Right lobe of liver (tissue), 6 donors: ENCODE results near the gene SLC22A16. TPM values are rescaled to one million over a fixed set of nuclear protein-coding genes. Genes with fewer than 3 reads are reported as not detected.

ENCODE experiments used
- ATAC-seq, 4 donors: fragments of 200-7000 bp; cut with Tn5 transposase; one replicate each; pipeline ENCODE4 v1.9.1; 2020; ENCODE audit warnings: mild to moderate bottlenecking in 4 of 4, moderate library complexity in 4 of 4
- DNase-seq, 3 donors: peaks; one replicate each; pipeline ENCODE4 v3.0.0-alpha.2; 2020
- H3K27ac ChIP-seq, 3 donors: fragments of 200-600 bp; one replicate each; pipeline ENCODE4 v1.8.0; 2022
- H3K27me3 ChIP-seq, 2 donors: fragments of 200-600 bp; one replicate each; pipeline ENCODE4 v1.8.0; 2022
- H3K36me3 ChIP-seq, 4 donors: fragments of 200-600 bp; sonication (generic) in 1 of 4; one replicate each; pipeline versions ENCODE4 v1.5.1 to v1.8.0; 2017 to 2022; ENCODE audit warnings: control low read depth in 1 of 4
- H3K4me1 ChIP-seq, 4 donors: fragments of 200-600 bp; sonication (generic) in 1 of 4; one replicate each; pipeline versions ENCODE4 v1.5.1 to v1.8.0; 2017 to 2022; ENCODE audit warnings: control low read depth in 1 of 4
- H3K4me3 ChIP-seq, 3 donors: fragments of 200-600 bp; one replicate each; pipeline ENCODE4 v1.8.0; 2022
- H3K9me3 ChIP-seq, 4 donors: fragments of 200-600 bp; sonication (generic) in 1 of 4; one replicate each; pipeline versions ENCODE4 v1.5.1 to v1.8.0; 2017 to 2022; ENCODE audit warnings: control low read depth in 1 of 4
- POLR2A ChIP-seq: fragments of 450-650 bp; IDR thresholded peaks from one replicate; pipeline ENCODE4 v1.6.1; 2017; ENCODE audit warnings: antibody characterized with exemption, mild to moderate bottlenecking
- WGBS: methylation state at CpG from one replicate; pipeline ENCODE4 v1.1.6; 2018; ENCODE audit warnings: low coverage, low lambda C conversion rate; ENCODE audit not compliant: insufficient coverage; ENCODE audit errors: missing lambda C conversion rate; 5-methylcytosine and 5-hydroxymethylcytosine counted together
- intact Hi-C, 2 donors: fragments of 100-400 bp; cut with DNase I; formaldehyde crosslinking; loops; one replicate each; pipeline versions ENCODE4 v1.11.2 to v1.14.1; 2022
- total RNA-seq, 6 experiments: library from RNA; depleted of rRNA in 2 of 6; stranded (reverse); fragments of >200 nt in 2 of 6; fragmentation: NEBNext Ultra II Directional in 3 of 6; extraction: Animal tissue kit (Norgen Biotek cat#: 25700) in 3 of 6; gene quantifications; one replicate each; pipeline versions ENCODE4 v1.1.0 to v1.2.4, GENCODE V29; 2016 to 2023
- TF ChIP-seq, protein P1 (sequence below), 4 donors: fragments of 200-600 bp in 3 of 4; fragments of 450-650 bp in 1 of 4; IDR thresholded peaks; one replicate each; pipeline versions ENCODE4 v1.5.1 to v1.8.0; 2016 to 2022; ENCODE audit warnings: antibody characterized with exemption in 4 of 4, mild to moderate bottlenecking in 2 of 4
- donor health status: DM: no; HTN: yes; CAD: no.
- donor health status: DM: no; HTN: no; CAD: no.
- donor health status: DM: no; HTN: no; CAD: no.
- donor health status: DM: no; HTN: yes; CAD: no.
- donor health status: DM: no; HTN: yes; CAD: no.

The SLC22A16 gene
- total RNA-seq, 6 experiments from 2014 or later: 0.11 to 0.44 (median 0.31) TPM; not detected in 3

- Histone ChIP-seq H3K4me1 (no peaks in the 10 kb centered on the region), H3K4me3 (no peak overlapping the region), H3K36me3 (no peaks in the 10 kb centered on the region), H3K9me3 (no peaks in the 10 kb centered on the region), H3K27me3 (no peaks in the 10 kb centered on the region), H3K27ac (no peak overlapping the region)
- TF ChIP-seq POLR2A: no peak
- TF ChIP-seq, protein P1, sequence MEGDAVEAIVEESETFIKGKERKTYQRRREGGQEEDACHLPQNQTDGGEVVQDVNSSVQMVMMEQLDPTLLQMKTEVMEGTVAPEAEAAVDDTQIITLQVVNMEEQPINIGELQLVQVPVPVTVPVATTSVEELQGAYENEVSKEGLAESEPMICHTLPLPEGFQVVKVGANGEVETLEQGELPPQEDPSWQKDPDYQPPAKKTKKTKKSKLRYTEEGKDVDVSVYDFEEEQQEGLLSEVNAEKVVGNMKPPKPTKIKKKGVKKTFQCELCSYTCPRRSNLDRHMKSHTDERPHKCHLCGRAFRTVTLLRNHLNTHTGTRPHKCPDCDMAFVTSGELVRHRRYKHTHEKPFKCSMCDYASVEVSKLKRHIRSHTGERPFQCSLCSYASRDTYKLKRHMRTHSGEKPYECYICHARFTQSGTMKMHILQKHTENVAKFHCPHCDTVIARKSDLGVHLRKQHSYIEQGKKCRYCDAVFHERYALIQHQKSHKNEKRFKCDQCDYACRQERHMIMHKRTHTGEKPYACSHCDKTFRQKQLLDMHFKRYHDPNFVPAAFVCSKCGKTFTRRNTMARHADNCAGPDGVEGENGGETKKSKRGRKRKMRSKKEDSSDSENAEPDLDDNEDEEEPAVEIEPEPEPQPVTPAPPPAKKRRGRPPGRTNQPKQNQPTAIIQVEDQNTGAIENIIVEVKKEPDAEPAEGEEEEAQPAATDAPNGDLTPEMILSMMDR (IDR thresholded peaks at IDR 0.05): no peak
- ATAC-seq: no peak
- no peak for DNase-seq
- WGBS: 73% methylated on average over 4 of the region's 4 CpGs
- intact Hi-C loops: no loop called here
These were observed 26.9 kb downstream of the SLC22A16 start for GRCh38 chr6:110449541-110449895.

DNA sequence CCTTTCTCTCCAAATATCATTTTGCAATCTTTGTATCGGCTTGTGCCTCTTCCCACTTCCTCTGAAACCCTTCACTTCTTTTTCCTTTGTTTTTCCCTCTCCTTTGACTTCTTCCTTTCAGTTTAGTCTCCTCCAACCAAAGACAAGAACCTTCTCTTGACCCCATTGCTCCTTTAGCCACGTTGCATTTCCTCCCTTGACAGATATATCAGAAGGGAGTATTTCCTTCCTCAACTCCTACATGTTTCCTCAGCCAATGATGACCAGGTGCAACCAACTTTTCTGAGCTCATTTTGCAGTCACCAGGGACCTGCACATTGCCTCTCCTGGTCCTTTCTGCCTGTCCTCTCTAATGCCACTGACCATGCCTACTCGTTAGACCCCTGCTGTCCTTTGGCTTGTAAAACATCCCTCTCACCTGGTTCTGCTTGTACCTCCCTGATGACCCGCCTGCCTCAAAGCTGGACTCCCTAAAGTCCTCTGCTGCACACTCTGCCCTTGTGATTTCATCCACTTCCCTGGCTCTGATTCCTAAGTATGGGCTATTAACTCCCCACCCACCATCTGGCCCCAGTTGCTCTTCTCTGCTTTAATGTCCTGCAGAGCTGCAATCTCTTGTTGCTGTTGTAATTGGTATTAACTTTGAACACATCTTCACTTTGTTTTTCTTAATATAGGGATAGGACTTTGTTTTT lies 27.4 kb downstream of the SLC22A16 start:
- ATAC-seq (no peak), DNase-seq (no peak)
- Histone ChIP-seq H3K27ac (no peak overlapping the region), H3K27me3 (no peaks in the 10 kb centered on the region), H3K4me1 (no peaks in the 10 kb centered on the region), H3K36me3 (no peaks in the 10 kb centered on the region), H3K9me3 (no peaks in the 10 kb centered on the region), H3K4me3 (no peak overlapping the region)
- WGBS: 50% methylated on average over 4 of the region's 4 CpGs
- intact Hi-C loops: no loop called here
- TF ChIP-seq POLR2A: no peak
- TF ChIP-seq, protein P1 (IDR thresholded peaks at IDR 0.05): no peak

DNA sequence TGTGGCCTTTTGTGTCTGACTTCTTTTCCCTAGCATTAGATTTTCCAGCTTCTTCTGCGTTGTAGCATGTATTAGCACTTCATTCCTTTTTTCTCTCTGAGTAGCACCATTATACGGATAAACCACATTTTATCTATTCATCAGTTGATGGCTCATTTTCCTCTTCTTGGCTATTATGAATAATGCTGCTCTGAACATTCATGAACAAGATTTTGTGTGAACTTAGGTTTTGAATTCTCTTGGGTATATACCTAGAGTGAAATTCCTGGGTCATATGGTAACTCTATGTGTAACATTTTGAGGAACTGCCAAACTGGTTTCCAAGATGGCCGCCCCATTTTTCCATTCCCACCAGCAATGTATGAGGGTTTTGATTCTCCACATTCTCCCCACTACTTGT lies 28.7 kb downstream of the SLC22A16 start:
- WGBS: 87% methylated on average over 3 of the region's 3 CpGs
- H3K9me3 ChIP-seq: no peaks in the 10 kb centered on the region
- TF ChIP-seq, protein P1 (IDR thresholded peaks at IDR 0.05): no peak
- no peak overlapping the region for H3K27ac ChIP-seq
- H3K4me1 ChIP-seq: no peaks in the 10 kb centered on the region
- ATAC-seq (no peak), DNase-seq (no peak)
- intact Hi-C loops: no loop called here
- no peak overlapping the region for H3K4me3 ChIP-seq
- H3K27me3 ChIP-seq: no peaks in the 10 kb centered on the region
- no peaks in the 10 kb centered on the region for H3K36me3 ChIP-seq

DNA sequence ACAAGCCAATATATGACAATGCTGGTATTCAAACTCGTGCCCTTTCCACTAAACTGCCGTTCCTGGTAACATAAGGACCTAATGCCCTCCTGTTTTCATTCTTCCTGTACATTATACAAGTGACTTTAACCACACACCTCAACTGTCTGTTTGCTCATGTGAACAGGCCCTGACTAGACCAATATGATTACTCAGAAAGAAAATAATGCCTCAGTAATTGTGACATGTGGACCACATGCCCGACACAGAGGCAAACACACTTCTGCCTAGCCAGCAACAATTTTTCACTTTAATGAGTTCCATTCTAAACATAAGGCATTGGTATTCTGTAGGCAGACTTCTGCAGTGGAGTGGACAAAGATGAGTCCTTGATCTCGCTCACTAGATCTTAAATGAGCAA lies 30.0 kb downstream of the SLC22A16 start:
- Histone ChIP-seq H3K4me1 (no peaks in the 10 kb centered on the region), H3K27ac (no peak overlapping the region), H3K4me3 (no peak overlapping the region), H3K27me3 (no peaks in the 10 kb centered on the region), H3K36me3 (no peaks in the 10 kb centered on the region), H3K9me3 (no peaks in the 10 kb centered on the region)
- intact Hi-C loops: no loop called here
- ATAC-seq (no peak), DNase-seq (no peak)
- 65% methylated on average over 4 of the region's 4 CpGs for WGBS
- TF ChIP-seq POLR2A: no peak
- TF ChIP-seq, protein P1 (IDR thresholded peaks at IDR 0.05): no peak

DNA sequence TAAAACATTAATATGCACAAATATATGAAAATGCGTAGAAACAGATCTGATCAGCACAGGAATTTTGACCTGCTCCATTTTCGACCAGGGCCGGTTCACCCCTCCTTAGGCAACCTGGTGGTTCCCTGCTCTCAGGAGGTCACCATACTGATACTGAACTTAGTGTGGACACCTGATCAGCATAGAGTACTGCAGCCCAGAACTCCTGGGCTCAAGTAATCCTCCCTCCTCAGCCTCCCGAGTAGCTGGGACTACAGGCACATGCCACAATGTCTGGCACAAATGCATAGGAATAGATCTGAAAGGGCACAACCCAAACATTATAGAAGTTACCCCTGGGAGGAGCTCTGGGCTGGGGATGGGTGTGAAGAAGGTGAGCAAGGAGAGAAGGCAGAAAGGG lies 36.4 kb downstream of the SLC22A16 start:
- ATAC-seq (no peak), DNase-seq (no peak)
- TF ChIP-seq, protein P1 (IDR thresholded peaks at IDR 0.05): no peak
- H3K4me1 ChIP-seq: no peaks in the 10 kb centered on the region
- no peaks in the 10 kb centered on the region for H3K27me3 ChIP-seq
- intact Hi-C loops: no loop called here
- H3K27ac ChIP-seq: no peak overlapping the region
- no peaks in the 10 kb centered on the region for H3K9me3 ChIP-seq
- no peak overlapping the region for H3K4me3 ChIP-seq
- H3K36me3 ChIP-seq: no peaks in the 10 kb centered on the region
- WGBS: 82% methylated on average over 4 of the region's 4 CpGs
